Measurements from ENCODE around the gene KCTD2.
"Not testable (repeated sequence)": the region's sequence is repeated elsewhere in the genome, so short reads cannot be mapped to it uniquely, and the experiment has no call there.

- TF ChIP-seq, protein P1, sequence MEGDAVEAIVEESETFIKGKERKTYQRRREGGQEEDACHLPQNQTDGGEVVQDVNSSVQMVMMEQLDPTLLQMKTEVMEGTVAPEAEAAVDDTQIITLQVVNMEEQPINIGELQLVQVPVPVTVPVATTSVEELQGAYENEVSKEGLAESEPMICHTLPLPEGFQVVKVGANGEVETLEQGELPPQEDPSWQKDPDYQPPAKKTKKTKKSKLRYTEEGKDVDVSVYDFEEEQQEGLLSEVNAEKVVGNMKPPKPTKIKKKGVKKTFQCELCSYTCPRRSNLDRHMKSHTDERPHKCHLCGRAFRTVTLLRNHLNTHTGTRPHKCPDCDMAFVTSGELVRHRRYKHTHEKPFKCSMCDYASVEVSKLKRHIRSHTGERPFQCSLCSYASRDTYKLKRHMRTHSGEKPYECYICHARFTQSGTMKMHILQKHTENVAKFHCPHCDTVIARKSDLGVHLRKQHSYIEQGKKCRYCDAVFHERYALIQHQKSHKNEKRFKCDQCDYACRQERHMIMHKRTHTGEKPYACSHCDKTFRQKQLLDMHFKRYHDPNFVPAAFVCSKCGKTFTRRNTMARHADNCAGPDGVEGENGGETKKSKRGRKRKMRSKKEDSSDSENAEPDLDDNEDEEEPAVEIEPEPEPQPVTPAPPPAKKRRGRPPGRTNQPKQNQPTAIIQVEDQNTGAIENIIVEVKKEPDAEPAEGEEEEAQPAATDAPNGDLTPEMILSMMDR (IDR thresholded peaks at IDR 0.05) = not testable (repeated sequence)
- TF ChIP-seq POLR2A, EP300 (IDR thresholded peaks at IDR 0.05): not testable (repeated sequence)
Observed at GRCh38 chr17:75045946-75046406, 1.0 kb upstream of the KCTD2 start.
